ENCODE data around the gene SLC25A23.

SLC25A23 gene

DNA sequence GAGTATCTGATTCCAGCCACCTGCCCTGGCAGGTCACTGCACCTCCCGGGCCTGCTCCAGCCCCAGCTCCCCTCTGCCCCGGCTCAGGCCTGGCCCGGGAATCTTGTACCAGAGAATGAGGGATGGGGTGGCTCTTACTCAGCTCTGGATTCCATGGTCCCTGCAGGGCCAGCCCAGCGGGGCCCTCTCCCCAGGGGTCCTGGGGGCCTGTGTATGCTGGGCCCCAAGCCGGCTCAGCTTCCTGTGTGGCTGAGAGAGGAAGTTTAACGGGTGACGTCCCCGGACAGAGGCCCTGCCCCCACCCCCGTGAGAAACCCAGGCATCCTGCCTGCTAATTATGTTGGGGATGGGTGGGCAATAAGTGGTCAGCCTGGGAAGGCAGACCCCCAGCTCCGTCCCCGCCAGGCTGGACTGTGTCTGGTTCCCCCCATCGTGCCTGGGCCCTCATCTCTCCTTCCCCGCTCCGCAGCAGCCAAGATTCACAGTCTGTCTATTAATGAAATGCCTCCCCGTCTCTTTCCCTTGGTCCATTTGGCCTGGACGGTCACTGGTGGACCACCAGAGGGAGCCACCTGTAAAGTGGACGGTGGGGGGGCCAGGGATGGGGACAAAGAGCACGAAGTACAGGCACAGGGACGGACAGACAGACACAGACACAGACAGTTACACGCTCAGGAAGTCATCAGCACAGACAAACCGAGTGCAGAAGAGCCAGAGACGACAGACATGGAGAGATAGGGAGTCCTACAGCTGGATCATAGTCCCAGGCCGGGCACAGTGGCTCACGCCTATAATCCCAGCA is 22.1 kb upstream of the SLC25A23 start, which contains the start of gene DENND1C:
Gene DENND1C, minus strand, starts transcription at position 247 of the 802 bp plus-strand sequence. Its CDS starts 92 bp downstream, at position 155.
- DNase-seq: no peak

DNA sequence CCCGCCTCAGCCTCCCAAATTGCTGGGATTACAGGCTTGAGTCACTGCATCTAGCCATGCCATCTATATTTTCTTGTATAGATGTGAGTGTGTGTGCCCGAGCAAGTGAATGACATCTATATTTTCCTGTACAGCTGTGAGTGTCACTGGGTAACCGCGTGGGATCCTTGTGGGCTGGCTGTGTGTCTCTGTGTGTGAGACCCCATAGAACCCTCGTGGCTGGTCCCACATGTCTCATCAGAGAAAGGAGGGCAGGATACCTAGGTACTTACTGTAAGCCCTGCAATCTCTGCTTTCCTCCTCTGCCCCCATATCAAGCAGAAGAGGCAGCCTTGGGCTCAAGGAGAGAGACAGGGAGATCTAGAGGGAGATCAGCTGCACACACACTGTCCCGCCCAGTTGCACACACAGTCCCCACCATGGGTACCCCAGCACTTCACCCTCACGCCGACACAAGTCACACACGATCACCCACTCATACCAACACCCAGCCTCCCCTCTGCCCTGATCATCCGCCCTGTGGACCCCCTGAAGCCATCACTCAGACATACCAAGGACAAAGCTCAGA is 21.3 kb upstream of the SLC25A23 start:
- no peak for DNase-seq

DNA sequence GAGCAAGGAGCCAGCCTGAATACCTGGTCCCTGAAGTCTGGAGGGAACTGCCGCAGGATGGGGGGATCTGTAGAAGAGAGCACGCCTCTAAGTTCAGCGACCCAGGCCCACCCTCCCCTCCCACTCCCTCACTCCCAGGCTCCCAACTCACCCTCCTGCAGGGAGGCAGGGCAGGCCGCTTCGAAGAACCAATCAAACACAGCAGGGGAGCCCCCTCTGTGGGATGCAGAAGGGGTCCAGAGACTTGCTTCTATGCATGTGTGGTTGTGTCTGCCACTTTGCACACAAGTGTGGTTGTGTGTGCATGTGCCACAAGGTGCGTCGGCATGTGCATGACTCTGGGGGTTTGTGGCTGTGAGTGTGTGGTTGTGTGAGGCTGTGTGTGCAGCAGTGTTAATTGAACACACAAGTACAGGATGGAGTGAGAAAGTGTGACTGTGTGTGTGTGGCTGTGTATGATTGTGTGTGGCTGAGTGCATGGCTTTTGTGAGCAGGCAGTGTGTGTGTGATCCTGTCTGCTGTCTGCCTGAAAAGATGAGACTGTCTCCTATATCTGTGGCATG is 20.3 kb upstream of the SLC25A23 start:
- DNase-seq: no peak

DNA sequence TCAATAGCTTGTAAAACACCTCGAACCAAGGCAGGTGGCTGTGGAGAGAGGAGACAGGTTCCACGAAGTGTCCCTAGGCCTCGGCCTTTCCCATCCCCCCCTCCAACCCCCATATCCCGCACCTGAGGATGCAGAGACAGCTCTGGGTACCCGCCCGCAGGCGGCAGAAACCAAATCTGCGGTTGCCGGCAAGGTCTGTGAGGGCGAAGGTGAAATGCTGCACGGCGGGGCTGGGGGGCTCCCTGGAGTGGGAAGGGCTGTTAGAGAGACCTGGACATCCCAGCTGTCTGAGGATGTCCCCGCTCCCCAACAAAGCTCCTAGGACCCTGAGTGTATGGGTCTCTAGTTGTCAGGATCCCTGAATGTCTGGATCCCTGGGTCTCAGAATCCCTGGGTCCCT is 19.2 kb upstream of the SLC25A23 start:
- no peak for DNase-seq

DNA sequence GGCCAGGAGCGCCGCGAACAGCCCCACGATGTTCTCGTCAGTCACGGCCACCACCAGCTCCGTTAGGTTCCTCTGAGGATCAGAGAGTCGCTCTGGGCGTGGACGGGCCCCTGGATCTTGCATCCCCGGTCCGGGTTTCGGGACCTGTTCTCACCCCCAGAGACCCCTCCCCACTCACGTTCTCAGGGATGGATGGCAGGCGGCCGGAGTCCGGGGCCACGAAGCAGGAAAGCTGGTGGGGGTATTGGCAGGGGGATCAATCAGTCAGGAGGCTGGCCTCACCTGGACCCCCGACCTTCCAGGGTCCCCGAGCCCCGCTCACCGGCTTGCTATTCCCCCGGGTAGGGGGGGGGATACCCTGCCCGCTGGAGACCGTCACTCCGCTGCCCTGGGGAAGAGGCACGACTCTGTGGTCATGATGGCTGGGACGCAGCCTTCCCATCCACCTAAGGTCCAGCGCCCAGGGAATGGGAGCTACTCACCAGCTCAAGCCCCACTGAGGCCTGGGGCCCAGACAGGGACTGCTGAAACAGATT is 17.4 kb upstream of the SLC25A23 start:
- DNase-seq: no peak

DNA sequence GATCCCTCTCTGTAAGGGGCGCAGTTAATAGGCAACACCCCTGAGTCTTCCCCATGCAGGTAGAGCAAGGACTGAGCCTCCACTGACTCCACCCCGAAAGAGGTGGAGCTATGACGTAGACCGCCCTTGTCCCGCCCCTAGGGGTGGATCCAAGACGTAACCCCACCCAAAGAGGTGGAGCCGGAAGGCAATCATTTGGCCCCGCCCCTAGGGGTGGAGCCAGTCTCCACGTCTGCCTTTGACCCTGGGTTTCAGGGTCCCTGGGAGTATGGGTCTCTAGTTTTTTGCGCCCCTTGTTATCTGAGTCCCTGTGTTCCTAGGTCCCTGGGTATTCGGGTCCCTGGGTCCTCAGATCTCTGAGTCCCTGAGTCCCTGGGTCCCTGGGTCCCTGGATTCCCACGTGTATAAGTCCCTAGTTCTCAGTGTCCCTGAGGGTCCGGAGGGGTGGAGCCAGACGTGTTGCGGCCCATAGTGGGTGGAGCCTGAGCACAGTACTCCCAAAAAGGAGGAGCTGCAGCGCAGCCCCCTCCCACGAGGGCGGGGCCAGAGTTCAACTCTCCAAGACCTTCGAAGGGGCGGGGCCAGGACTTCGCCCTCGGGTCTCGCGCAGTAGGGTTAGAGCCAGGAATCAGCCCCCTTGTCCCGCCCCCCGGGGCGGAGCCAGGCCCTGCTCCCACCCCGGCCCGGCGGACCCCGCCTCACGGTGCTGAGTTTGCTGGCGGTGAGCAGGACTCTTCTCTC is 16.7 kb upstream of the SLC25A23 start:
- DNase-seq: no peak

DNA sequence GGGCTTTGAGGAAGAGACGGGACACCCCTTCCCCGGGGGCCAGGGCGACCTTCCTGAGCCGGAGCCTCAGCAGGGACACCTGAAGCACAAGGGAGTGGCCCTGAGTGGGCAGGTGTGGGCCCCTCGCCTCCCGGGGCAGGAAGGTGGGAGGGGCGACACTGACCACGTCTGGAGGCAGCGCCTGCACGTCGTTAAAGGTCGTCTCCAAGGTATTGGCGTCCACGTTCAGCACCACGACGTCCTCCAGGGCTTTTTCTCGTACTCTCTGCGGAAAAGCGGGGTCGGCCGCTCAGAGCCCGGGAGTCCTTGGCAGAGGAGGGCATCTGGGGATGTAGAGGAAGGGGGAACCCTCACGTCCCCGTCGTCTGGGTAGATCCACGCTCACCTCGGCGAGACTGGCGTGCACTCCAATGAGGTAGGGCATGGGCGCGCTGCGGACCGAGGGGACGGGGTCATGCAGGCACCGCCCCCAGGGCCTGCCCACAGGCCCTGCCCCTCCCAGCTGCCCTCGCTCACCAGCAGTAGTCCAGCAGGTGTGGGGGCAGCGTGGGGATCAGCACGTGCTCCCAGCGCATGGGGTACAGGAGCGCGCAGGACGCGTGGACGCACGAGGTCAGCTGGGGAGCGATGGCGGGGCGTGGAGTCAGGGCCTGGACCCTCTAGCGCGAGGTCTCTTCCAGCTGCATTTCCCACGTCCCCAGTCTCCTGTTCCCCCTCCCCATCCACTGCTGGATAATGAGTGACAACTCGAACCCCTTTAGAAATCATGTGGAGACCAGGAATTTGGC is 15.9 kb upstream of the SLC25A23 start:
- no peak for DNase-seq

DNA sequence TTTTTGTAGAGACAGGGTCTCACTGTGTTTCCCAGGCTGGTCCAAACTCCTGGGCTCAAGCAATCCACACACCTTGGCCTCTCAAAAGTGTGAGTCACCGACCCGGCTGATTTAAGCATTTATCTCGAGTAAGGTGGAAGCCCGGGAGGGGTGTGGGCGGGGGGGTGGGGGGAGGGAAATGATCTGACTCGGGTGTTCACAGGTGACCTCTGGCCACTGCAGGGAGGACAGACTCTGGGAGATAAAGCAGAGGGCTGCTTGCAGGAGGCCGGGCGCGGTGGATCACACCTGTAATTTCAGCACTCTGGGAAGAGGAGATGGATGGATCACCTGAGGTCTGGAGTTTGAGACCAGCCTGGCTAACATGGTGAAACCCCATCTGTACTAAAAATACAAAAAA is 14.1 kb upstream of the SLC25A23 start:
- no peak for DNase-seq

DNA sequence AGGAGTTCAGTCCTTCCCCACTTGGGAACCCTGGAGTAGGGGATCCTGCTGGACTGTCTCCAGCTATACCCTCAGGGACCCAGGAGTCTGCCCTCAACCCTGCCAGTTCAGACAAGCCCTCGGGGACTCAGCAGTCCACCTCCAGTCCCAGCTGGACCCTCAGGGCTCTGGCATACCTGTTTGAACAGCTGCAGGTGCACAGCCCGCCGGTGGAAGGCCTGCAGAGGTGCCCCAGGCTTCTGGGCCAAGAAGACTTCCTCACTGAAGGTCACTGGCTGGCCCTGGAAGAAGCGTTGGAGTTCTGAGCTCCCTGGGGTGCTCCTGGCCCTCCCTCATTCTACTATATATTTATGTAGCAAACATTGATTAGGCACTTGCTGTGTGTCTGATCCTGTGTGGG is 13.1 kb upstream of the SLC25A23 start:
- no peak for DNase-seq

DNA sequence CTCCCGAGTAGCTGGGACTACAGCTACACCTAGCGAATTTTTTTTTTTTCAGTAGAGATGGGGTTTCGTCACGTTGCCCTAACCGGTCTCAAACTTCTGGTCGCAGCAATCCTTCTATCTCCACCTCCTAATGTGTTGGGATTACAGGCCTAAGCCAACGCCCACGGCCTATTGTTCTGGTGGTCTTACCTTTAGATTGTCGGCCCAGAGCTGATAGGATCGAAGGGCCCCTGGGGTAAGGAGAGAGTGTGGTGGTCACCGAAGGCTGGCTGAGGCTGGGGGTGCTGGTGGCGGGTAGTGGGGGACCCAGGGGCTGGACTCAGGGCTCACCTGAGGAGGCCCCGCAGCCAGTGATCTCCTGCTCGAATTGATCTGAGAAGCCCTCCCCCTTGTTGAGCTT is 11.5 kb upstream of the SLC25A23 start:
- no peak for DNase-seq

DNA sequence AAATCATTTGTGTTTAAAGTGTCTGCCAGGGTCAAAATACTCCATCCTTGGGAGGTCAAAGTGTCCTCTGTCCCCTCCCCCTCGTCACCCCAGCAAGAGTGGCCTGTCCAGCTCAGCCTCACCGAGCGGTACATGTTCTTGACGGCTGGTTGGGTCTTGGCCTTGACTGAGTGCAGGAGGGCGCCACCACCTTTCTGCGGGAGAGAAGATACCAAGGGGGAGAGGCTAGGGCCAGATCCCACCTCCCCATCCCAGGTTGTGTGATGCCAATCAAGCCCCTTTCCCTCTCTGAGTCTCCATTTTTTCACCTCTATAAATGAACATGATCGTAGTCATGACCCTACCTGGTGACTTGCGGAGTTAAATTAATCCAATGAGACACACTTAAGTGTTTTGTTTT is 10.6 kb upstream of the SLC25A23 start:
- DNase-seq: no peak

DNA sequence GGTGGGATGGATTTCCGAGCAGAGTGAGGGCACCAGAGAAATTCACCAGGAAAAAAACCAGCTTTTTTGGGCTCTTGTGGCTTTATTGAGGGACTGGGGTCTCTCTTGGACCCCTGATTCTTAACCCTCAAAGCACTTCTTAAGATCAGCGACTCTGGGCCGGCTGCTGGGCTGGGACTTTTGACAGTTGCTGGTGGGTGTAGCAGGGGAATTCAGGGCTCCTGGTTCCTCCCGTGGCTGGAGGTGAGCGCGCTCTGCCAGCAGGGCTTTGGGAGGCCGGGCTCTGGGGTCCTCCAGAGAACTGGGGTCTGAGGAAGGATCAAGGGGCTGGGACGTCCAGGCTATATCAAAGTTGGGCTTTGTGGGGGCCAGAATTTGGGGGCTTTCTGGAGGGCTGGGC is 7.8 kb upstream of the SLC25A23 start:
- no peak for DNase-seq

DNA sequence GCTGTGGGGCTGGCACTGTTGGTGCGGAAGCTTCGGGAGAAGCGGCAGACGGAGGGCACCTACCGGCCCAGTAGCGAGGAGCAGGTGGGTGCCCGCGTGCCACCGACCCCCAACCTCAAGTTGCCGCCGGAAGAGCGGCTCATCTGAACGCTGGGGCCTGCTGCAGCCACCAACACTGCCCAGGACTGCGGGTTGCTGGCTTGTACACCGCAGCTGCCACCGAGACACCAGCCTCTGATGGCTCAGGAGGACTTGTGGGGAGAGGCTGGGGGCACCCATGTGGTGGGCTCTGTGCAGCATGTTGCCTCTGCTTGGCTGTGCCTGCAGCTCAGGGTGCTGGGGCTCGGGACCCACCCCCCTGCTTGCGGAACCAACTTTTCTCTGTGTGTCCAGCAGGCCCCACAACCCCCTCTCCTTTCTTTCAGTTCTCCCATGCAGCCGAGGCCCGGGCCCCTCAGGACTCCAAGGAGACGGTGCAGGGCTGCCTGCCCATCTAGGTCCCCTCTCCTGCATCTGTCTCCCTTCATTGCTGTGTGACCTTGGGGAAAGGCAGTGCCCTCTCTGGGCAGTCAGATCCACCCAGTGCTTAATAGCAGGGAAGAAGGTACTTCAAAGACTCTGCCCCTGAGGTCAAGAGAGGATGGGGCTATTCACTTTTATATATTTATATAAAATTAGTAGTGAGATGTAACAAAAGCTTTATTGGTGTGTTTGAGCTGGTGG is 7.1 kb upstream of the SLC25A23 start:
- no peak for DNase-seq

DNA sequence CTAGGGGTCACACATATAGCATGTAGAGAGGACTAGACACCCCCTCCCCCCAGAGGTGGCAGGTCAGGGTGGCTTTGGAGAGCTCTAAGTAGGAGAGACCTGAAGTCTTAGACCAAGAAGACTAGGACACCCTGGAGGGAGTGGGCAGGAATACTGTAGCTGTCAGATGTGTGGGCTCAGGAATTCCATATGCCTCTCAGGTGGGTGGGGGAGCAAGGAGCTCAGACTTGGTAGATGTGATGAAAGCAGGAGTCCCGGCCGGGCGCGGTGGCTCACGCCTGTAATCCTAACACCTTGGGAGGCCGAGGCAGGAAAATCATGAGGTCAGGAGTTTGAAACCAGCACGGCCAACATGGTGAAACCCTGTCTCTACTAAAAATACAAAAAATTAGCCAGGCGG is 6.1 kb upstream of the SLC25A23 start:
- no peak for DNase-seq

DNA sequence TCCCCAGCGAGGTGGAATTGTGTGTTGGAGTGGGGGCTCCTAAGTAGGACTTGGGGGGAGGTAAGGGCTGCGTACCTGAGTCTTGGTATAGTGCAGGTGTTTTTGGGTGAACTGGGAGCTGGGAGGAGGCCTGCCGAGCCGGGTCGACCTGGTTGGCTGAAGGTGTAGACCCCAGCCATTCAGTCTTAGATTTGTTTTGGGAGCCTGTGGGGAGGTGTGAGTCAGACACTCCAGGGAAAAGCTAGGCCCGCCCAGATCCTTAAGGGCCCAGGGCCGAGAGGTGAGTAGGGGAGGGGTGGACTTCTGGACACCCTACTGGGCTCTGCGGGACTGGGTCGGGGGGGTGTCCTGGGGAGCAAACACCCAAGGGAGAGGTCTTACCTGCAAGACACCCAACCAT is 5.4 kb upstream of the SLC25A23 start:
- DNase-seq: no peak

DNA sequence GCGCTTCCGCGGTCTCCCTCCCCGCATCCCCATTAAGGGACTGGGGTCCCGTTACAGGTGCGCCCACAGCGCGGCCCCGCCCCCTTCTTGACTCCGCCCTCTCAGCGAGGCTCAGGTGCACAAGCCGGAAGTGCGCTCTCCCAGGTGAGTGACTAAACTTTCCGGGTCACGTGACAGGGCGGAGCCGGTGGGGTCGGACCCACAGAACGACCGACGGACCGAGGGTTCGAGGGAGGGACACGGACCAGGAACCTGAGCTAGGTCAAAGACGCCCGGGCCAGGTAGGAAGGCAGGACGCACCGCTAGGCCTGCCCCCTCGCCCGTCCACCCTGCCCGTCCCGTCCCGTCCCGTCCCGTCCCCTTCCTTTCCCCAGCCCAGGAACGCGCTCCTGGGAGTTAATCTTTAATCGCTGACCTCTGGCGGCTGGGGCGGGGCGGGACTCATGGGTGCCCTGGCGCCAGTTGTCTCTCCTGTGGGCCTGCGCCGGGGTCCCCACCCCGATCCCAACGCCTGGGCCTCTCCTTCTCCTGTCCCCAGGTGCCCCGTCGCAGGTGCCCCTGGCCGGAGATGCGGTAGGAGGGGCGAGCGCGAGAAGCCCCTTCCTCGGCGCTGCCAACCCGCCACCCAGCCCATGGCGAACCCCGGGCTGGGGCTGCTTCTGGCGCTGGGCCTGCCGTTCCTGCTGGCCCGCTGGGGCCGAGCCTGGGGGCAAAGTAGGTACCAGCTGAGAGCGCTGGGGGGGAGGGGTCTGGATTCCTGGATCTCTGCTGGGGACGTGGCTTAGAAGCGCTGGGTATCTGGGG is 4.7 kb upstream of the SLC25A23 start, which contains the start of gene CRB3:
Gene CRB3, plus strand, starts transcription at position 202 of the 804 bp plus-strand sequence. Its CDS starts 431 bp downstream, at position 633.
- DNase-seq: peak; percentile 89

DNA sequence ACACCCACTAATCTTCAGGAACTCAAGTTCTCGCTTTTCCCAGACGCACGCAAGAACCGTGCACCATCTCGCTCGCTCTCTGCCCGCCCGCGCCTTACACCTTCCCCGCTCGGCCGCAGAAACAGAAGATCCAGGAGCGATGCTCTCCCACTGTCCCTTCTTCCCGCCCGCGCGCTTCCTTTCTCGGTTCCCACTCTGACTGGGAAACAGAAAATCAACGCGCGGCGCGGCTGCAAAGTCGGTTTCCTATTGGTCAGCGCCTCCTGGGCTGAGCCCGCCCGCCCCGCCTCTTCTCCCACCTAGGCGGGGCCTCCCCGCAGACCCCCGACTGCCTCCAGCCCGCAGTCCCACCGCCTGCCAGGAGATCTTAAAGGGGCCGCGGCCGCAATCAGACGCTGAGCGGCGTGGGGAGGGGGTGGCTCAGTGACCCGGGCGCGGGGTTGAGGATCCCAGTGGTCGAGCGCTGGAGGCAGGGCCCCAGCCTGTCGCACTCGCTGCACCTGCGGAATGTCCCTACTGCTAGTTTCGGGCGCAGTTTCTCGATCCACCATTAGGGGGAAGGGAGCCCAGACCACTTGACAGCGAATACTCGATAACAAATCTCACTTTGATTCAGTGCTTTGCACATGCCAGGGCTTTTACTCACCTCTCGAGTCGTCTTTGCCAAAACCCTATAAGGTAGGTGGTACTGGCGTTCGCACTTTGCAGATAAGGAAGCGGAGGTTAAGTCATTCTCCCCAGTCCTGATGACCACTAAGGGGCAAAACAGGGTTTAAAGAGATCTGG is 700 bp upstream of the SLC25A23 start:
- DNase-seq: peak; percentile 90

DNA sequence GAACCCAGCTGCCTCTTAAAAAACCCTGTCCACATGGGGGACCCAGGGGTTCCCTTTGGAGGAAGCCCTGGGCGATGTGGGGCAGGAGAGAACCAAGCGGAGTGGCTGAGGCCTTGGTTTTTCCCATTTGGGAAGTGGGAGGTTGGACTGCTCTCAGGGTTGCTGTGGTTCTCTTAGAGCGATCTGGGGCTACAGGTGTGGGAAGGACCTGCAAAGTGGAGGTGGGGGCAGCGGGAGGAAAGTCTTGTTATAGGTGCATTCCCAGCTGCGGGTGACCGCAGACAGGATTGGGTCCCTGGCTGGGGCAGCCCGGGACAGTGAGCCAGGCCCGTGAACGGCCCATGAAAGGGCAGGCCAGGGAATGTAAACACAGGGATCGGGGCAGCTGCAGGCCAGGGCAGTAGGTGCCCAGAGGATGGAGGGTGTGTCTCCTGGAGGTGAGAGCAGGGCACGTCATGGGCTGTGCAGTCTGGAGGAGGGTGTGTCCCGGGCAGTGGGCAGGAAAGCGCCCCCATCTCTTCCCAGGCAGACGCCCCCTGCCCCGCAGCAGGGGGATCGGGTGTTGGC is 814 bp downstream of the SLC25A23 start:
- no peak for DNase-seq

DNA sequence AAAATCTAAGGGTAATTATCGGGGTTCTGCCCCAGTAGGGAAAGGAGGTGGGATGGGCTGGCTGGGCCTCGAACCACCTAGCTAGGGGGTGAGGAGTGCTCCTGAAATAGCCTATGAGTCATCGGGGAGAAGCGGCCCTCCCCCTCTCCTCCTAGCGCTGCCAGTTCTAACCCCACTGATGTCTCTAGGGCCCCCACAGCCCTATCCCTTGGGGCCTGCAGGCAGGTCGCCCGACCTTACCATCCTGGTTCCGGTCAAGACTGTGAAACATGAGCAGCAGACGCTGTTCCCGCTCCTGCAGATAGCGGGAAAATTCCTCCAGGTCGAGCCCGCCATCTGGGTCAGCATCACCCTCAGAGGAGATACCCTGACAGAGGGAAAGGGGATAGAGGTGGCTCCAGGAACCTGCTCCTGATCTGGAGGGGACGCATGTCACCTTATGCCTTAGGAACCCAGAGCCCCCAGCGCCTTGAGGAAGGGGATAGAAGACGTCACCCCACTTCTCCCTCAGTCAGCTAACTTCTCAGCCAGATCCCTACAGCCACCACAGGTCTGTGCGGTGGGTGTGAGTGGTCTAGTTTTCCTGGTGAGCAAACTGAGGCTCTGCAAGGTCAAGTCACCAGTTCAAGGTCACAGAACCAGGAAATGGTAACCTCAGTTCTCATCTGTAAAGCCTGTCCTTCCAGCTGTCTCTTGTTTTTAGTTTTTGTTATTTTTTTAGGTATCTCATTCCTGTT is 1.5 kb downstream of the SLC25A23 start:
- no peak for DNase-seq

All from NCI-H510A treated with DMSO at 0.1 percent for 48 hours (cell line).